ENCODE results near the gene PPP2R5D.
"Not testable (repeated sequence)": the region's sequence is repeated elsewhere in the genome, so short reads cannot be mapped to it uniquely, and the experiment has no call there.

The PPP2R5D gene

GRCh38 chr6:43026365-43026764 is 42.0 kb downstream of the PPP2R5D start:
- no peak for DNase-seq (ENCODE audit: low read depth in 2 of 2)

- DNase-seq (ENCODE audit: low read depth in 2 of 2), result no peak
Measured at GRCh38 chr6:43029120-43029519, 44.8 kb downstream of the PPP2R5D start.

- no peak for DNase-seq (ENCODE audit: low read depth in 2 of 2)
Measured at GRCh38 chr6:43032326-43032725, 48.0 kb downstream of the PPP2R5D start.

- DNase-seq (ENCODE audit: low read depth in 2 of 2), result no peak
Measured at GRCh38 chr6:43033496-43034189, 49.3 kb downstream of the PPP2R5D start.

- DNase-seq (ENCODE audit: low read depth in 2 of 2), result no peak
Measured at GRCh38 chr6:43034190-43034525, 49.8 kb downstream of the PPP2R5D start.

- no peak for DNase-seq (ENCODE audit: low read depth in 2 of 2)
Measured at GRCh38 chr6:43035495-43036194, 51.3 kb downstream of the PPP2R5D start.

GRCh38 chr6:43036712-43037111 is 52.3 kb downstream of the PPP2R5D start:
- no peak for DNase-seq (ENCODE audit: low read depth in 2 of 2)

GRCh38 chr6:43037197-43037596 is 52.8 kb downstream of the PPP2R5D start:
- DNase-seq (ENCODE audit: low read depth in 2 of 2), result no peak

- no peak for DNase-seq (ENCODE audit: low read depth in 2 of 2)
Measured at GRCh38 chr6:43037706-43038105, 53.3 kb downstream of the PPP2R5D start.

- no peak for DNase-seq (ENCODE audit: low read depth in 2 of 2)
Measured at GRCh38 chr6:43038727-43039126, 54.4 kb downstream of the PPP2R5D start.

- no peak for DNase-seq (ENCODE audit: low read depth in 2 of 2)
Measured at GRCh38 chr6:43040542-43041257, 56.3 kb downstream of the PPP2R5D start.

- DNase-seq (ENCODE audit: low read depth in 2 of 2), result not testable (repeated sequence)
Measured at GRCh38 chr6:43041475-43041874, 57.1 kb downstream of the PPP2R5D start.

- no peak for DNase-seq (ENCODE audit: low read depth in 2 of 2)
Measured at GRCh38 chr6:43043310-43043709, 58.9 kb downstream of the PPP2R5D start.

GRCh38 chr6:43045371-43045930 is 61.1 kb downstream of the PPP2R5D start:
- no peak for DNase-seq (ENCODE audit: low read depth in 2 of 2)

- DNase-seq (ENCODE audit: low read depth in 2 of 2), result no peak
Measured at GRCh38 chr6:43047998-43048397, 63.6 kb downstream of the PPP2R5D start.

GRCh38 chr6:43050981-43051380 is 66.6 kb downstream of the PPP2R5D start:
- no peak for DNase-seq (ENCODE audit: low read depth in 2 of 2)

- DNase-seq (ENCODE audit: low read depth in 2 of 2), result no peak
Measured at GRCh38 chr6:43052225-43052841, 68.0 kb downstream of the PPP2R5D start.

- DNase-seq (ENCODE audit: low read depth in 2 of 2), result peak in 1 of 2 donors; percentile 14
Measured at GRCh38 chr6:43052842-43053544, 68.6 kb downstream of the PPP2R5D start.

- peak; percentile 81 to 90 for DNase-seq (ENCODE audit: low read depth in 2 of 2)
Measured at GRCh38 chr6:43053545-43054205, 69.3 kb downstream of the PPP2R5D start, which contains the start of gene CUL7. Gene CUL7 (minus strand): TSS chr6:43053851. CDS start chr6:43052788, 1,063 bp downstream.

- DNase-seq (ENCODE audit: low read depth in 2 of 2), result no peak
Measured at GRCh38 chr6:43054206-43054943, 70.0 kb downstream of the PPP2R5D start.
